SK-N-SH (cell line): Measurements from ENCODE around the gene LPCAT1. TPM values are rescaled to one million over a fixed set of nuclear protein-coding genes. Genes with fewer than 3 reads are reported as not detected.
"Not testable (repeated sequence)": the region's sequence is repeated elsewhere in the genome, so short reads cannot be mapped to it uniquely, and the experiment has no call there.

Experiments
- CTCF ChIA-PET: fragments of 300-600, 350-600 bp; formaldehyde crosslinking; extraction: SDS; loops from one replicate; lab custom pipeline; 2021; lab: Yijun Ruan, JAX
- POLR2A ChIA-PET: fragments of 350-600 bp; sonication (Branson Sonifier 250); formaldehyde crosslinking; extraction: SDS; loops from one replicate; lab custom pipeline; 2020; ENCODE audit warnings: antibody characterized with exemption, inconsistent platforms; lab: Yijun Ruan, JAX
- DNase-seq: peaks from one replicate; pipeline ENCODE4 v3.0.0; 2012
- H2AFZ ChIP-seq: fragments of 200-600 bp; sonication (generic); 2 replicates; pipeline ENCODE4 v1.8.1; 2016; ENCODE audit warnings: antibody characterized with exemption, mild to moderate bottlenecking, low read depth
- H3F3A ChIP-seq: fragments of 200-600 bp; sonication (generic); replicated peaks from 2 replicates; pipeline ENCODE3; 2016; ENCODE audit warnings: antibody characterized with exemption, mild to moderate bottlenecking; ENCODE audit not compliant: insufficient read depth
- H3K27ac ChIP-seq, 2 experiments: fragments of 200-500 bp in 1 of 2; fragments of 200-600 bp in 1 of 2; sonication (Bioruptor generic) in 1 of 2; sonication (generic), shearing (Covaris generic) in 1 of 2; 2 replicates each; pipeline versions ENCODE4 v1.5.1 to v1.6.1; 2014 to 2016; ENCODE audit warnings: low read depth in 2 of 2, inconsistent platforms in 1 of 2, low read length in 1 of 2, mild to moderate bottlenecking in 1 of 2, mixed read lengths in 1 of 2
- H3K27me3 ChIP-seq: fragments of 200-600 bp; sonication (generic), shearing (Covaris generic); 2 replicates; pipeline ENCODE4 v1.6.1; 2016; ENCODE audit warnings: mixed run types; ENCODE audit not compliant: insufficient read depth
- H3K36me3 ChIP-seq, 2 experiments: fragments of 200-500 bp in 1 of 2; fragments of 200-600 bp in 1 of 2; sonication (Bioruptor generic) in 1 of 2; sonication (generic) in 1 of 2; replicated peaks in 1 of 2; 2 replicates each; pipeline versions ENCODE3 to v1.5.1; 2014 to 2016; ENCODE audit warnings: low read length in 1 of 2, mild to moderate bottlenecking in 1 of 2; ENCODE audit not compliant: insufficient read depth in 2 of 2, control insufficient read depth in 1 of 2
- H3K4me1 ChIP-seq, 2 experiments: fragments of 200-500 bp in 1 of 2; fragments of 200-600 bp in 1 of 2; sonication (Bioruptor generic) in 1 of 2; sonication (generic), shearing (Covaris generic) in 1 of 2; 2 replicates each; pipeline versions ENCODE4 v1.5.1 to v1.6.1; 2014 to 2016; ENCODE audit warnings: low read depth in 1 of 2, low read length in 1 of 2, mixed run types in 1 of 2; ENCODE audit not compliant: insufficient read depth in 2 of 2, control insufficient read depth in 1 of 2
- H3K4me2 ChIP-seq: fragments of 200-600 bp; sonication (generic), shearing (Covaris generic); 2 replicates; pipeline ENCODE4 v1.6.1; 2017; ENCODE audit warnings: mixed run types
- H3K4me3 ChIP-seq, 2 experiments: fragments of 200-500 bp in 1 of 2; fragments of 200-600 bp in 1 of 2; sonication (Bioruptor generic) in 1 of 2; sonication (generic), shearing (Covaris generic) in 1 of 2; 2 replicates each; pipeline versions ENCODE4 v1.5.1 to v1.8.1; 2014 to 2016; ENCODE audit warnings: low read depth in 2 of 2, inconsistent platforms in 1 of 2, low read length in 1 of 2, mild to moderate bottlenecking in 1 of 2, mixed read lengths in 1 of 2, moderate library complexity in 1 of 2
- H3K79me2 ChIP-seq: fragments of 200-600 bp; sonication (generic); 2 replicates; pipeline ENCODE4 v1.8.1; 2017; ENCODE audit warnings: mild to moderate bottlenecking; ENCODE audit not compliant: insufficient read depth
- H3K9ac ChIP-seq: fragments of 200-600 bp; sonication (generic); 2 replicates; pipeline ENCODE4 v1.6.1; 2017; ENCODE audit warnings: mixed run types
- H3K9me2 ChIP-seq: fragments of 200-600 bp; sonication (generic); 2 replicates; pipeline ENCODE4 v1.6.1; 2017; ENCODE audit warnings: mixed run types
- H3K9me3 ChIP-seq: fragments of 200-600 bp; sonication (generic); 2 replicates; pipeline ENCODE4 v1.6.1; 2017; ENCODE audit warnings: mixed run types, mild to moderate bottlenecking, moderate library complexity
- H4K20me1 ChIP-seq: fragments of 200-600 bp; sonication (generic); 2 replicates; pipeline ENCODE4 v1.6.1; 2017; ENCODE audit warnings: mild to moderate bottlenecking, mixed run types; ENCODE audit not compliant: insufficient read depth
- FOSL2 ChIP-seq: IDR thresholded peaks from 2 replicates; pipeline ENCODE4 v1.4.0; 2012; ENCODE audit warnings: low read depth, mild to moderate bottlenecking, moderate library complexity, borderline replicate concordance
- FOXJ3 ChIP-seq: sonication (generic); formaldehyde crosslinking; IDR thresholded peaks from 2 replicates; pipeline ENCODE4 v1.5.1; 2020; ENCODE audit warnings: mild to moderate bottlenecking, missing genetic modification reagents
- NRF1 ChIP-seq: IDR thresholded peaks from 2 replicates; pipeline ENCODE4 v1.6.1; 2012; ENCODE audit warnings: low read depth, mild to moderate bottlenecking, low read length
- SMC3 ChIP-seq: IDR thresholded peaks from 2 replicates; pipeline ENCODE4 v1.6.1; 2012; ENCODE audit warnings: low read depth, low read length, improper control_type of control experiment
- TAF1 ChIP-seq: IDR thresholded peaks from 2 replicates; pipeline ENCODE4 v1.6.1; 2012; ENCODE audit warnings: low read depth, mild to moderate bottlenecking, low read length, moderate library complexity, borderline replicate concordance
- TCF12 ChIP-seq: IDR thresholded peaks from 2 replicates; pipeline ENCODE4 v1.4.0; 2012
- TEAD4 ChIP-seq: IDR thresholded peaks from 2 replicates; pipeline ENCODE4 v1.4.0; 2012; ENCODE audit warnings: mild to moderate bottlenecking, borderline replicate concordance; ENCODE audit not compliant: insufficient read depth
- YY1 ChIP-seq: IDR thresholded peaks from 2 replicates; pipeline ENCODE4 v1.4.0; 2012; ENCODE audit warnings: low read depth, mild to moderate bottlenecking
- WGBS: methylation state at CpG from one replicate; pipeline ENCODE4 v1.1.6; 2017; ENCODE audit warnings: low lambda C conversion rate; 5-methylcytosine and 5-hydroxymethylcytosine counted together
- polyA plus RNA-seq, 3 experiments: library from polyadenylated mRNA; depleted of rRNA; stranded (reverse); fragments of >200 nt; gene quantifications; 2 replicates each; pipeline ENCODE4 v1.2.3, GENCODE V29; 2012
- TF ChIP-seq, protein P1 (sequence below): fragments of 150-350 bp; IDR thresholded peaks from 2 replicates; pipeline ENCODE4 v1.6.1; 2017; ENCODE audit warnings: antibody characterized with exemption, low read length, low read depth, borderline replicate concordance

Gene LPCAT1
- polyA plus RNA-seq, 1 of the 3 experiments (the other 2 are of a cell fraction), result 42.3 TPM

DNA sequence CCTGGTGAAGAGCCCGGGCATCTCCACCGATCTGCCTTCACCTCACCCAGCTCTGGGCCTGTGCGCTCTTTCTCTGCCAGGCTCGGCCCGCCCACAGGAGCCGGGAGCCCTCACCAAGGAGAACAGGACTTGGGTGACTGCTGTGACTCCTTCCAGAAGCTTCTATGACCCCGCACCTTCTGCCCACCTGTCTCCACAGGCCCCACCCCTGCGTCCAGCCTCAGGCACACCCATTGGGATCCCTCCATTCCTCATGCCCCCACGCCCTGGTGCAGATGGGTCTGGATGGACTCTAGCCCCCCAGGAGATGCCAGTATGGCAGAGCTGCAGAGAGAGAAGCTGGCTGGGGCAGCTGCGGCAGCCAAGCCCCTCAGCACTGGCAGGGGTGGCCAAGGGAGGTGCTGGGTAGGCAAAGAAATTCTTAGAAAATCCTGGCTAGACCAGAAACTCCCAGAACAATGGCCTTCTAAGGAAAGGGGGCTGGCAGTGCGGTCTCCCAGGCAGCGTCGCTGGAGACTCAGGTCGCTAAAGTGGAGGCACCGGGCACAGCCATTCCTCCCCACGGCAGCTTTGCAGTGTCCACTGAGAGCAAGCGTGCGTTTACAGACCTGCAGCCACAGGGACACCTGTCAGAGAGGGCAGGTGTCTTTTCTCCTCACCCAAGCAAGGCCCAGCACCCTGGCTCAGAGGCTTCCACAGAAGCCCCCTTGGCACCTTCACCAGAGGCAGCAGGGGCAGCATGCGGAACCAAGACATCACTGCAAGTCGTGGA is 17.3 kb downstream of the LPCAT1 start:
- no peaks in the 10 kb centered on the region for H3K9me3 ChIP-seq
- H3K9me2 ChIP-seq, result no peaks in the 10 kb centered on the region
- no peak for DNase-seq
- H3K9ac ChIP-seq, result no peak overlapping the region
- CTCF ChIA-PET, result interaction anchor here (0.7 kb wide), 1 partner anchor 9 kb away, joined by 3 read pairs; no protein-coding TSS in a partner anchor
- 84% methylated on average over 11 of the region's 20 CpGs for whole genome bisulfite sequencing
- peaks cover 0 to 16% of the 10 kb centered on the region in 2 experiments for H3K36me3 ChIP-seq
- peaks cover 93% of the 10 kb centered on the region for H4K20me1 ChIP-seq
- TF ChIP-seq, protein P1, sequence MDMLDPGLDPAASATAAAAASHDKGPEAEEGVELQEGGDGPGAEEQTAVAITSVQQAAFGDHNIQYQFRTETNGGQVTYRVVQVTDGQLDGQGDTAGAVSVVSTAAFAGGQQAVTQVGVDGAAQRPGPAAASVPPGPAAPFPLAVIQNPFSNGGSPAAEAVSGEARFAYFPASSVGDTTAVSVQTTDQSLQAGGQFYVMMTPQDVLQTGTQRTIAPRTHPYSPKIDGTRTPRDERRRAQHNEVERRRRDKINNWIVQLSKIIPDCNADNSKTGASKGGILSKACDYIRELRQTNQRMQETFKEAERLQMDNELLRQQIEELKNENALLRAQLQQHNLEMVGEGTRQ, result no peak
- TF ChIP-seq FOSL2 (no peak), SMC3 (no peak), YY1 (no peak), TEAD4 (no peak), FOXJ3 (CRISPR knock-in tag) (no peak)
- H3F3A ChIP-seq, result no peaks in the 10 kb centered on the region
- no peak overlapping the region for H3K4me3 ChIP-seq
- peaks cover 81% of the 10 kb centered on the region for H3K79me2 ChIP-seq
- H3K27me3 ChIP-seq, result no peaks in the 10 kb centered on the region
- no peak overlapping the region for H2AFZ ChIP-seq
- POLR2A ChIA-PET, result no interaction called here
- H3K4me1 ChIP-seq, result no peaks in the 10 kb centered on the region; a peak in 1 of 4 replicates
- H3K27ac ChIP-seq, result no peak overlapping the region
- no peak overlapping the region for H3K4me2 ChIP-seq

DNA sequence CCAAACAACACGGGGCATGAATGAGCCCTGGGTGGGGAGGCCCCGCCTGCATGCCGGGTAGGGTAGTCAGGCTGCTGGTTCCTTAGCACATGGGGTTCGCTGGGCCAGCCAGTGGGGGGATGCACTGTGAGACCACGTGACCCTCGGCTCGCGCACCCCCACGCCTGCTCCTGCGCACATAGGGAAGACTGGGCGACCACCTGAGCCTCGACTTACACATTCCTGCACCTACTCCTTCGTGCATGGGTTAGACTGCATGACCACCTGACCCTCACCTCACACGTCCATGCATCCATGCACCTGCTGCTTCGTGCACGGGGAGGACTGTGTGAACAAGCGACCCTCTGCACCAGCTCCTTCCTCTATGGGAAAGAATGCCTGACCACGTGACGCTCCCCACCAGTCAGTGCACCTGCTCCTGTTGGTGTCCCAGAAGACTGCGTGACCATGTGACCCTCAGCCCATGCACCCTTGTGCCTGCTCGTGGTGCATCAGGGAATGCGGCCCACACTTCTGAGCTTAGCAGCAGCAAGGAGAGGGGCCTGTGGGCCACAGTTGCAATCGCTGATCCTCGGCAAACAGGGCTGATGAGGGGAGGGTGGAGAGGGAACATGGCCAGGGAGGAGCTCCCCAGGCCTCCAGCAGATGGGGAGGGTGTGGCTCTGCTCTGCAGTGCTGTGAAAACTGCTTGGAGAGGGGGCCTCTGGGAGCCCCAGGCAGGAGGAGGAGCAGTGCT is 18.1 kb downstream of the LPCAT1 start:
- H3F3A ChIP-seq, result no peaks in the 10 kb centered on the region
- H3K4me1 ChIP-seq, result no peaks in the 10 kb centered on the region; a peak in 1 of 4 replicates
- no peak overlapping the region for H2AFZ ChIP-seq
- no peak overlapping the region for H3K4me2 ChIP-seq
- no peak overlapping the region; a peak in 1 of 4 replicates for H3K27ac ChIP-seq
- TF ChIP-seq NRF1 (no peak), TCF12 (no peak), TAF1 (no peak)
- H3K9ac ChIP-seq, result no peak overlapping the region
- H3K36me3 ChIP-seq, result peaks cover 0 to 9% of the 10 kb centered on the region in 2 experiments
- ChIA-PET POLR2A (no interaction called here), CTCF (interaction anchor here (0.7 kb wide), 1 partner anchor 9 kb away, joined by 3 read pairs; no protein-coding TSS in a partner anchor)
- peaks cover 82% of the 10 kb centered on the region for H3K79me2 ChIP-seq
- no peaks in the 10 kb centered on the region for H3K27me3 ChIP-seq
- H3K4me3 ChIP-seq, result no peak overlapping the region
- no peaks in the 10 kb centered on the region for H3K9me3 ChIP-seq
- H4K20me1 ChIP-seq, result peaks cover 91% of the 10 kb centered on the region
- no peak for DNase-seq
- no peaks in the 10 kb centered on the region for H3K9me2 ChIP-seq
- WGBS, result 95% methylated on average over 8 of the region's 24 CpGs

DNA sequence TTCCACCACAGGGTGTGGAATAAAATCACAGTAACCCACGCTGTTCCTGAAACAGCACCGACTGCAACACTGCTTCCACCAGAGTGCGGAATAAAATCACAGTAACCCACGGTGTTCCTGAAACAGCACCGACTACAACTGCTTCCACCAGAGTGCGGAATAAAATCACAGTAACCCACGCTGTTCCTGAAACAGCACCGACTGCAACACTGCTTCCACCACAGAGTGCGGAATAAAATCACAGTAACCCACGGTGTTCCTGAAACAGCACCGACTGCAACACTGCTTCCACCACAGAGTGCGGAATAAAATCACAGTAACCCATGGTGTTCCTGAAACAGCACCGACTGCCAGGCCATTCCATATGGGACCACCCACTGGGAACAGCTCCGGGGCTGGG is 18.7 kb downstream of the LPCAT1 start:
- POLR2A ChIA-PET, H3F3A ChIP-seq, H3K9me2 ChIP-seq, H3K4me1 ChIP-seq, H3K36me3 ChIP-seq, H3K9me3 ChIP-seq, H3K4me3 ChIP-seq, CTCF ChIA-PET, H2AFZ ChIP-seq, H3K27ac ChIP-seq, DNase-seq, H3K4me2 ChIP-seq, H3K27me3 ChIP-seq, H3K9ac ChIP-seq: not testable (repeated sequence)
- peaks cover 78% of the 10 kb centered on the region for H3K79me2 ChIP-seq
- 90% methylated on average over 13 of the region's 14 CpGs for WGBS
- peaks cover 89% of the 10 kb centered on the region for H4K20me1 ChIP-seq
